PC-3 (cell line): ENCODE measurements around the gene ACOT11. TPM values are rescaled to one million over a fixed set of nuclear protein-coding genes. Genes with fewer than 3 reads are reported as not detected.

Source experiments
- ATAC-seq: fragments of 200-7000 bp; cut with Tn5 transposase; 2 replicates; pipeline ENCODE4 v1.9.1; 2020; ENCODE audit warnings: mild to moderate bottlenecking, moderate library complexity
- BruUV-seq: library from RNA; stranded (reverse); fragments of 400-500 nt; replicated peaks from 2 replicates; lab custom pipeline; 2021; lab: Mats Ljungman, UMichigan
- CTCF ChIA-PET: fragments of 300-600 bp; sonication (Branson Sonifier 250); formaldehyde crosslinking; loops from one replicate; lab custom pipeline; 2022; ENCODE audit warnings: antibody characterized with exemption; lab: Charles Lee
- POLR2A ChIA-PET: fragments of 300-600 bp; sonication (Branson Sonifier 250); formaldehyde crosslinking; loops from one replicate; lab custom pipeline; 2022; ENCODE audit warnings: antibody characterized with exemption; ENCODE audit not compliant: unreplicated experiment; lab: Charles Lee
- DNase-seq: peaks from one replicate; pipeline ENCODE4 v3.0.0-alpha.2; 2015
- H2AFZ ChIP-seq: fragments of 300-600 bp; sonication (generic); 2 replicates; pipeline ENCODE4 v1.6.0; 2016; ENCODE audit warnings: antibody characterized with exemption, low read length
- H3F3A ChIP-seq: fragments of 300-600 bp; sonication (generic); one replicate; pipeline ENCODE4 v1.6.0; 2017; ENCODE audit warnings: antibody characterized with exemption, low read length, control low read depth, mild to moderate bottlenecking; ENCODE audit not compliant: unreplicated experiment
- H3K27ac ChIP-seq: fragments of 300-600 bp; sonication (generic); 2 replicates; pipeline ENCODE4 v1.5.1; 2016; ENCODE audit warnings: mild to moderate bottlenecking, low read length
- H3K27me3 ChIP-seq: fragments of 300-600 bp; sonication (generic); 2 replicates; pipeline ENCODE4 v1.6.1; 2016; ENCODE audit warnings: low read length, mixed read lengths
- H3K36me3 ChIP-seq: fragments of 300-600 bp; sonication (generic); 2 replicates; pipeline ENCODE4 v1.6.1; 2016; ENCODE audit warnings: low read depth, mixed run types, low read length, mixed read lengths
- H3K4me1 ChIP-seq: fragments of 300-600 bp; sonication (generic); 2 replicates; pipeline ENCODE4 v1.5.1; 2016; ENCODE audit warnings: low read length; ENCODE audit not compliant: insufficient read depth
- H3K4me2 ChIP-seq: fragments of 300-600 bp; sonication (generic); 2 replicates; pipeline ENCODE4 v1.6.0; 2016; ENCODE audit warnings: low read length
- H3K4me3 ChIP-seq: fragments of 300-600 bp; sonication (generic); 2 replicates; pipeline ENCODE4 v1.5.1; 2016; ENCODE audit warnings: mild to moderate bottlenecking, low read length, mixed read lengths
- H3K79me2 ChIP-seq: fragments of 300-600 bp; sonication (generic); 2 replicates; pipeline ENCODE4 v1.6.1; 2017; ENCODE audit warnings: low read length, mixed read lengths
- H3K9ac ChIP-seq: fragments of 300-600 bp; sonication (generic); 2 replicates; pipeline ENCODE4 v1.6.0; 2016; ENCODE audit warnings: mild to moderate bottlenecking, low read length
- H3K9me2 ChIP-seq: fragments of 300-600 bp; sonication (generic); replicated peaks from 2 replicates; pipeline ENCODE4 v1.6.1; 2016; ENCODE audit warnings: mixed run types, low read length, mixed read lengths
- H3K9me3 ChIP-seq: fragments of 300-600 bp; sonication (generic); 2 replicates; pipeline ENCODE4 v1.6.1; 2016; ENCODE audit warnings: low read length, mixed read lengths
- H4K20me1 ChIP-seq: fragments of 300-600 bp; sonication (generic); 2 replicates; pipeline ENCODE4 v1.6.1; 2016; ENCODE audit warnings: low read length, mixed read lengths
- CTCF ChIP-seq: fragments of 300-600 bp; sonication (generic); conservative IDR thresholded peaks from 2 replicates; pipeline ENCODE4 v1.5.1; 2017; ENCODE audit warnings: antibody characterized with exemption, low read depth, mild to moderate bottlenecking, low read length
- EZH2 ChIP-seq: fragments of 300-600 bp; sonication (generic); IDR thresholded peaks from one replicate; pipeline ENCODE4 v1.6.1; 2017; ENCODE audit warnings: antibody characterized with exemption, mild to moderate bottlenecking, low read length; ENCODE audit not compliant: unreplicated experiment
- EZH2phosphoT487 ChIP-seq: fragments of 300-600 bp; sonication (generic); IDR thresholded peaks from 2 replicates; pipeline ENCODE4 v1.6.1; 2018; ENCODE audit warnings: mild to moderate bottlenecking, antibody characterized with exemption, low read length, borderline replicate concordance
- intact Hi-C: fragments of 100-400 bp; cut with micrococcal nuclease; formaldehyde crosslinking; loops from 2 replicates; pipeline ENCODE4 v1.9.0; 2023
- total RNA-seq: library from RNA; depleted of rRNA; stranded (reverse); fragments of >200 nt; gene quantifications from 2 replicates; pipeline ENCODE4 v1.2.3, GENCODE V29; 2014

The ACOT11 gene
- total RNA-seq, 1 experiment from 2014 or later: 5.0 TPM

GRCh38 chr1:54500107-54500431, 48.0 kb upstream of the ACOT11 start:
- DNase-seq (no peak), ATAC-seq (peak; percentile 27)
- ChIA-PET POLR2A (interaction anchor here (0.7 kb wide), 1 partner anchor 201 kb away, joined by 6 read pairs; no protein-coding TSS in a partner anchor), CTCF (interaction anchor here (0.6 to 1.1 kb wide), 2 partner anchors 141 to 295 kb away, joined by 3 to 9 read pairs; no protein-coding TSS in a partner anchor)
- intact Hi-C loops: no loop called here
- peak overlapping the region; percentile 64 for H3K4me3 ChIP-seq
- no peaks in the 10 kb centered on the region for H3K79me2 ChIP-seq
- no TSS peak for BruUV-seq
- 0 out of 2 replicates have a peak, but pooled peaks cover 25% of the 10 kb centered on the region for H3K27me3 ChIP-seq
- no peaks in the 10 kb centered on the region for H3F3A ChIP-seq
- no peak overlapping the region for H3K27ac ChIP-seq
- peak overlapping the region; percentile 79 for H2AFZ ChIP-seq
- H3K36me3 ChIP-seq: no peaks in the 10 kb centered on the region
- peak overlapping the region; percentile 88 for H3K4me2 ChIP-seq
- no peak overlapping the region for H3K9ac ChIP-seq
- H3K9me2 ChIP-seq: no peaks in the 10 kb centered on the region
- peaks cover 6% of the 10 kb centered on the region; the same call in 1 of the 2 replicates for H3K4me1 ChIP-seq
- H4K20me1 ChIP-seq: no peaks in the 10 kb centered on the region
- TF ChIP-seq CTCF: no peak
- H3K9me3 ChIP-seq: no peaks in the 10 kb centered on the region

GRCh38 chr1:54501849-54502248, 46.2 kb upstream of the ACOT11 start:
- Histone ChIP-seq H3K79me2 (no peaks in the 10 kb centered on the region), H3K27ac (no peak overlapping the region), H3K4me3 (no peak overlapping the region), H3K4me1 (peaks cover 6% of the 10 kb centered on the region; the same call in 1 of the 2 replicates), H3K9ac (no peak overlapping the region), H3K9me2 (no peaks in the 10 kb centered on the region), H3F3A (no peaks in the 10 kb centered on the region), H2AFZ (no peak overlapping the region), H3K36me3 (no peaks in the 10 kb centered on the region), H4K20me1 (no peaks in the 10 kb centered on the region), H3K9me3 (no peaks in the 10 kb centered on the region), H3K4me2 (no peak overlapping the region), H3K27me3 (0 out of 2 replicates have a peak, but pooled peaks cover 21% of the 10 kb centered on the region)
- ChIA-PET CTCF (no interaction called here), POLR2A (no interaction called here)
- TF ChIP-seq EZH2 (no peak), CTCF (no peak), EZH2phosphoT487 (no peak)
- no peak for DNase-seq
- intact Hi-C loops: no loop called here
- ATAC-seq: no peak
- no TSS peak for BruUV-seq

- H2AFZ ChIP-seq: no peak overlapping the region
- DNase-seq (no peak), ATAC-seq (no peak)
- no peak overlapping the region for H3K4me3 ChIP-seq
- ChIA-PET POLR2A (no interaction called here), CTCF (no interaction called here)
- intact Hi-C loops: no loop called here
- BruUV-seq: no TSS peak
- H3F3A ChIP-seq: no peaks in the 10 kb centered on the region
- H3K9ac ChIP-seq: no peak overlapping the region
- no peaks in the 10 kb centered on the region for H4K20me1 ChIP-seq
- TF ChIP-seq EZH2phosphoT487 (no peak), EZH2 (no peak), CTCF (no peak)
- peaks cover 6% of the 10 kb centered on the region; the same call in 1 of the 2 replicates for H3K4me1 ChIP-seq
- no peaks in the 10 kb centered on the region for H3K36me3 ChIP-seq
- no peak overlapping the region for H3K27ac ChIP-seq
- no peaks in the 10 kb centered on the region for H3K9me3 ChIP-seq
- H3K79me2 ChIP-seq: no peaks in the 10 kb centered on the region
- no peak overlapping the region for H3K4me2 ChIP-seq
- no peaks in the 10 kb centered on the region for H3K9me2 ChIP-seq
- 0 out of 2 replicates have a peak, but pooled peaks cover 18% of the 10 kb centered on the region for H3K27me3 ChIP-seq
Measured at GRCh38 chr1:54502342-54502741, 45.7 kb upstream of the ACOT11 start.
